Effector memory CD4-positive, alpha-beta T cell (primary cell): Measurements from ENCODE around the gene C6orf89.
A peak's percentile ranks its signal among the peaks of the same experiment; 100 is the strongest.

Source experiments
- DNase-seq, 3 donors: peaks; one replicate each; pipeline ENCODE4 v3.0.0-alpha.2; 2020
- H3K27ac ChIP-seq: 2 replicates; pipeline ENCODE4 v1.7.0; 2013; ENCODE audit warnings: mild to moderate bottlenecking, low read length, moderate library complexity; ENCODE audit not compliant: insufficient read depth, poor library complexity, severe bottlenecking
- H3K27me3 ChIP-seq: replicated peaks from 2 replicates; pipeline ENCODE4 v1.7.0; 2013; ENCODE audit warnings: mild to moderate bottlenecking, low read length; ENCODE audit not compliant: insufficient read depth, control insufficient read depth, poor library complexity, severe bottlenecking
- H3K36me3 ChIP-seq: 2 replicates; pipeline ENCODE4 v1.7.0; 2013; ENCODE audit warnings: mild to moderate bottlenecking, low read length, moderate library complexity; ENCODE audit not compliant: control insufficient read depth, insufficient read depth
- H3K4me1 ChIP-seq: 2 replicates; pipeline ENCODE4 v1.7.0; 2013; ENCODE audit warnings: low read length, mild to moderate bottlenecking; ENCODE audit not compliant: control insufficient read depth, insufficient read depth, poor library complexity, severe bottlenecking
- H3K4me3 ChIP-seq: 2 replicates; pipeline ENCODE4 v1.7.0; 2013; ENCODE audit warnings: low read length, low read depth, mild to moderate bottlenecking; ENCODE audit not compliant: insufficient read depth, poor library complexity, severe bottlenecking
- H3K9me3 ChIP-seq: 2 replicates; pipeline ENCODE4 v1.7.0; 2013; ENCODE audit warnings: mild to moderate bottlenecking, low read length, moderate library complexity; ENCODE audit not compliant: control insufficient read depth

Gene C6orf89

DNA sequence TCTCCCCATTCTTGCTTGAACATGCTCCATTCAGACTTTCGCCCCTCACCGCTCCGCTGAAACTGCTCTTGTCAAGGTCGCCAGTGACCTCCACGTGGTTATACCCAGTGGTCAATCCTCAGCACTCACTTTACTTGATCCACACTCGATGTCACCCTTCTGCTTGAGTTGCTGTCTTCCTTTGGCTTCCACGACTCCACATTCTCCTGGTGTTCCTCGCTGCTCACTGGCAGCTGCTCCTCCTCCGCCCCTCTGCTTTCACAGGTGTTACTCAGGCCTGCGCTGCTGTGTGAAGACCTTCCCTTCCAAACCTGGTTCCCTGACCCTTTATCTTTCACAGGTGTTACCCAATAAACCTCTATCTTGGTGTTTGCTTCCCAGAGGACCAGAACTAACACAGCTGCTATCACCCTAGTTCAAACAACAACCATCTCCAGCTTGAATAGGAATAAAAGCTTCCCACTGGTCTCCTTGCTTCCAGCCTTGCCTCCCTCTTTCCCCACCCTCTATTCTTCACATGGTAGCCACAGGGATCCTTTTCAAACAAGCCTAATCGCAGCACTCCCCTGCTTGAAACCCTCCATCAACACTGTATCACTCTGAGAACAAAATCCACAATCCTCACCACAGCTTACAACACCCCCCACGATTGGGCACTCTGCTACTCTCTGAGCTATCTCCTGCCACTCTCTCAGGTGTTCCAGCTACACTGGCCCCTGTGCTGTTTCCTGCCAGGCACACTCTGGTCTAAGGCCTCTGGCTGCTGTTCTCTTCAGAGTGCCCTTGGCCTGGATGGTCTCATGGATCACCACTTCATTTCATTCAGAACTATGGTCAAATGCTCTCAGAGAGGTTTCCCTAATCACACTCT lies 21.8 kb upstream of the C6orf89 start:
- Histone ChIP-seq H3K36me3 (no peaks in the 10 kb centered on the region), H3K27ac (no peak overlapping the region), H3K4me3 (no peak overlapping the region), H3K9me3 (no peaks in the 10 kb centered on the region), H3K27me3 (no peaks in the 10 kb centered on the region), H3K4me1 (no peaks in the 10 kb centered on the region)
- DNase-seq, result no peak

DNA sequence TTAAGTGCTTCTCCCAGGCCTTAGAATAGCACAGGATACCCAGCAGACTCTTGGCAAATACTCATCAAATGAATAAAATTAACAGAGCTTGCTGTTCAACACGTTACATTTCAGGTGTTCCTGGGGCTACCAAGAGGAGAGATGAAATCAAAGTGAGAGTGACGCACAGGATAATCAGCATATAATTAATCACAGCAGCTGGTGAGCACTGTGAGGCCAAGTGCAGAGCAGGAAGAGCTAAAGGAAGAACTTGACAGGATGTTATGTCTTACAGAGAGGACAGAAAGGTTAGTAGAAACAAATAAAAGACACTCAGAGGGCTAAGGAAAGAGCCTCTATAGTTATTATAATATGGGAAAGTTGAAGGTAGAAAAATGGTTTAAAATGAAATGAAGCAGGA lies 19.9 kb upstream of the C6orf89 start:
- peaks cover 1% of the 10 kb centered on the region for H3K36me3 ChIP-seq
- DNase-seq, result no peak

DNA sequence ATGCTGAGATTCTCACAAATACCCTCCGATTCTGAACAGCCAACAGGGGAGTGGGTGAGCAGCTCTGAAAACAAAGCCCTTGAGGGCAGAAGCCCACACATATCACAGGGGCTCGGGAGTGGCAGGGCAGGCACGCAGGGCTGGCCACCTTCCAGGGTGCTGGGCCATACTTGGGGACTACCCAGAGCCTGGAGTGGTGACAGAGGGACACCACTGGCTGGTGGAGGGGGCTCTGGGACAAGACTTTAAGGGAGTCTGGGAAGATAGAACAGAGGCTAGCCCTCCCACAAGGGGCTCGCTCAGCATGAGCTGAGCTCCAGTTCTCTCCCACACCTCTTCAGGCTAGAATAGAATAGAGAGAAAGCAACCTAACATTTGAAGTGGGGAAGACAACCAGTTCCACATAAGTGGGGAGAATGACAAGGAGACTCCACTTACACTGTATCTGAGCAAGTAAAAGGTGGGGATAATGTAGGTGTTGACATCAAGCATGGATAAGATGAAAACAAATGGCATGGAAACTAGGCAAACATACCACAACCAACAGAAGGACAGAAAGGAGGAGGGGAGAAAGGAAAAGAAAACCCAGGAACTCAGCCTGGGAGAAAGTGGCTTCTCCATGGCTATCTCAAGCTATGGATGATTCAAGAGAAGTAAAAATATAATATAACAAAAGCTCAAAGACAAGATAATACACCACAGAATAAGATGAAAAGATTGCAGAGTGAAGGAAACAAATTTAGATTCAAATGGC lies 18.1 kb upstream of the C6orf89 start:
- no peaks in the 10 kb centered on the region for H3K9me3 ChIP-seq
- H3K27me3 ChIP-seq, result no peaks in the 10 kb centered on the region
- no peaks in the 10 kb centered on the region for H3K4me1 ChIP-seq
- no peak overlapping the region for H3K4me3 ChIP-seq
- H3K27ac ChIP-seq, result no peak overlapping the region
- no peak for DNase-seq
- peaks cover 6% of the 10 kb centered on the region for H3K36me3 ChIP-seq

More for the DNA sequence above, 19.9 kb upstream of the C6orf89 start:
- Histone ChIP-seq H3K27ac (no peak overlapping the region), H3K4me1 (no peaks in the 10 kb centered on the region), H3K27me3 (no peaks in the 10 kb centered on the region), H3K4me3 (no peak overlapping the region), H3K9me3 (no peaks in the 10 kb centered on the region)

DNA sequence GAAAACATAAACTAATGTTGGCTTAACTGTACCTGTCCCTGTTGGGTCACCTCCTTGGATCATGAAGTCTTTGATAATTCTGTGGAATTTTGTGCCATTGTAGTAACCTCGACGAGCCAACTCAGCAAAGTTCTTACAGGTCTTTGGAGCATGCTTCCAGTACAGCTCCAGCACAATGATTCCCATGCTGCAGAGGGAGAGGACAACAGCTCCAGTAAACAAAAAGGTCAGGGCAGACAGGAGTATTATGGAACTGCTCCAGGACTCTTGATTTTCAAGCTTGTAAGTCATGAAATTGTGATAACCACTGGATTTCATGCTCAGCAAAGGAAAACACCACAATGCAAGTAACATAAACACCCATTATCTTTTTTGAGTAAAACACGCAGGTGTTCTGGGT lies 14.1 kb upstream of the C6orf89 start:
- Histone ChIP-seq H3K4me3 (no peak overlapping the region), H3K27ac (no peak overlapping the region), H3K4me1 (peaks cover 6% of the 10 kb centered on the region), H3K9me3 (no peaks in the 10 kb centered on the region), H3K36me3 (peaks cover 6% of the 10 kb centered on the region), H3K27me3 (no peaks in the 10 kb centered on the region)
- no peak for DNase-seq

DNA sequence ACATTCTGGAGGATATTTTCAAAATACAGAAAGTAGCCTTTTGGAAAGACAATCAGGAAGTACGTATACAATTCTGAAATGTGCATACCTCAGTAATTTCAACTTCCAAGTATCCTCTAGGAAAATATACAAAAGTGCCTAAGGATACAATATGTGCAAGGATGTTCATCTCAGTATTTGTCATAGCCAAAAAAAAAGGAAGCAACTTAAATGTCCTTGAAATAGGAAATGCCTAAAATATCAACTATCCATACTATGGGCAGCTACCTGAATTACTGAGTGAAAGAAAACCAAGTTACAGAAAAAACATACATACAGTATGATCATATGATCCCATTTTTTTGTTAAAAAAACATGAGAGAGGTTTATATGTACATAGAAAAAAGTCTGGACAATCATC lies 12.6 kb upstream of the C6orf89 start:
- Histone ChIP-seq H3K27ac (no peak overlapping the region), H3K4me1 (peaks cover 6% of the 10 kb centered on the region), H3K36me3 (peaks cover 6% of the 10 kb centered on the region), H3K9me3 (no peaks in the 10 kb centered on the region), H3K4me3 (no peak overlapping the region), H3K27me3 (no peaks in the 10 kb centered on the region)
- DNase-seq, result no peak

DNA sequence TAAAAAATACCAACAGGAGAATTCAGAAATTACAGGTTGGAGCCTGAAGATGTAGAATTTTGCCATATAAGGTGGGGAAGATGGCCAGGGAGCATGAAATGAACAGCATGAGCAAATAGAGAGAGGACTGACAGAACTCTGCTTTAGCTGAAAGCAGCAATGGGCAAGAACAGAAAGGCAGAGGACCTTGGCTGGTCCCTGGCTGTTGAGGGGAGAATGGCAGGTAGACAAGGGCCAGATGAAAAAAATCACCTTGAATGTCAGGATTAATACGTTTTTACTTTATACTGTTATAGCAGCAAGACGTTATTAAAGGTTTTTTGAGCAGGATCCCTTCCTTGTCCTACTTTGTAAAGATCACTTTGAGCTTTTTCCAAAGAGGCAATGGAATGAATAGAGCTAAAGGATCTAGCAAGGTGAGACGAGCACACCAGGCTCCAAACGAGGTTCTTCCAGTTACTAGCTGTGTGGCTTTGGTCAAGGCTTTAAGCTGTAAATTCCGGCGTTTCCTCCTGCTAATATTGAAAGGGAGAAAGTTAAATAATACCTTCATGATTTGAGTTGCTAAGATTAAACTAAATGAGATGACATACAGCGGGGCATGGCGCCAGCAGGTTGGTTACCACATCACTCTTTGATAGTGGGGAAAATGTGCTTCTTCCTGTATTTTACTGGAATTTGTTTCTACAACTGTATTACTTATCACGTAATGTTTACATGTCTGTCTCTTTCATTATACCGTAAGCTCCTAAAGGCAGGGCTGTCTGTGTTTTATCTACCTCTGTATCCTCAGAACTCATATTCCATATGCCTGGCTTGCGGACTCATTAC lies 11.9 kb upstream of the C6orf89 start:
- peaks cover 6% of the 10 kb centered on the region for H3K4me1 ChIP-seq
- H3K4me3 ChIP-seq, result peak overlapping the region; percentile 96
- no peaks in the 10 kb centered on the region for H3K9me3 ChIP-seq
- peak overlapping the region; percentile 94 for H3K27ac ChIP-seq
- peaks cover 6% of the 10 kb centered on the region for H3K36me3 ChIP-seq
- H3K27me3 ChIP-seq, result no peaks in the 10 kb centered on the region
- DNase-seq, result no peak

DNA sequence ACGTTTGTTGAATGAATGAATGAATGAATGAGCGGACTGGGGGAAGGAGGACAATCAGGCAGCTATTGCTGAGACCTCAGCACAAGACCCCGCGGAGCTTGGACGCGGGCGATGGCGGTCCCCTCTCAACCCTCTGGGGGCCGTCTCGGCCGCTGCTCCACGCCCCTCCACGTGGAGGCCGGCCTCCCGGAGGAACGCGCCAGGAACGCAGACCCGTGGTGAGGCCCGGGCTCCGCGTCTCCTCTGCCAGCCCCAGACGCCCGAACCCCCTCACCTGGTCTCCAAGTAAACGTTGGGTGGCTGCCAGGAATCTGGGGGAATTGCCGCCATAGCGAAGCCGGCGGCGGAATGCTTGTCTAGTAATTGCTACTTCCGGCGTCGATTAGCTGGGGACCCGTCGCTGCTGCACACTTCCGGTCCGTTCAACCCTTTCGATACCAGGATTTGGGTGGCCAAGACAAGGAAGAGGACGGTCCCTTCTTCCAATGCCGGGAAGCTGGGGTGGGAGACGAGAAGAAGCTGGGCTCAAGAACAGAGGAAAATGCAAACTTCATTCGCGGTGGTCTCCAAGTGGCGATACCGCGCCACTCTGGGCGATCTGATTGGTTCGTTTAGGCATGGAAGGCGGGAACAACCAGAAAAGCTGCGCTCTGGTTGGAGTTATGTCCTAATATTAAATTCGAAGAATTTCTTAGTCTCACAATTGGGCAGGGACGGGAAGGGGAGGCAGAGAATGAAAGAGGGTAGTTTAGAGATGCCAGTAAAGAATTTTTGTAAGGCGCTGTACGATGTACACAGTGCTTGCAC lies 11.1 kb upstream of the C6orf89 start, which contains the start of gene PPIL1:
Gene PPIL1 (minus strand): TSS at position 361 of the 807 bp plus-strand sequence. CDS start 31 bp downstream, at position 330.
- Histone ChIP-seq H3K36me3 (peaks cover 6% of the 10 kb centered on the region), H3K4me3 (peak within 1 kb of the TSS; percentile 96), H3K27ac (peak within 1 kb of the TSS; percentile 94), H3K9me3 (no peaks in the 10 kb centered on the region), H3K27me3 (no peaks in the 10 kb centered on the region), H3K4me1 (peaks cover 6% of the 10 kb centered on the region)
- DNase-seq, result peak; percentile 74 to 84 (median 81)

DNA sequence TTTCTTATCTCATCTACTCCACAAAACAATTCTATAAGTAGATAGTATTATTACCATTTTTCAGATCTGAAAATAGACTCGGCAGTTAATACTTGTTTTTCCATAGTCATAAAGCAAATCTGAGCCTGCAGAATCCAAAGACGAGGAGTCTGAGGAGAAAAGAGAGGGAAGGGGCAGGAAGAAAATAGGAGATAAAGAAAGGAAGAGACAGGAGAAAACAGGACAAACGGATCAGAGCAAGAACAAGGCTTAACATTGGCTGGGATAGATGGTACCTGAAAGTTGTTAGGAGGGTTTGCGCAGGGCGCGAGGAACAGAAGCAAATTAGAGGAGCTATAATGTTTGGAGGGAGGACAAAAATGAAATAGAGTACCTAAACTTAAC lies 10.5 kb upstream of the C6orf89 start:
- Histone ChIP-seq H3K9me3 (no peaks in the 10 kb centered on the region), H3K4me3 (peak overlapping the region; percentile 96), H3K36me3 (peaks cover 6% of the 10 kb centered on the region), H3K27ac (peak overlapping the region; percentile 94), H3K4me1 (peaks cover 6% of the 10 kb centered on the region), H3K27me3 (no peaks in the 10 kb centered on the region)
- no peak for DNase-seq

DNA sequence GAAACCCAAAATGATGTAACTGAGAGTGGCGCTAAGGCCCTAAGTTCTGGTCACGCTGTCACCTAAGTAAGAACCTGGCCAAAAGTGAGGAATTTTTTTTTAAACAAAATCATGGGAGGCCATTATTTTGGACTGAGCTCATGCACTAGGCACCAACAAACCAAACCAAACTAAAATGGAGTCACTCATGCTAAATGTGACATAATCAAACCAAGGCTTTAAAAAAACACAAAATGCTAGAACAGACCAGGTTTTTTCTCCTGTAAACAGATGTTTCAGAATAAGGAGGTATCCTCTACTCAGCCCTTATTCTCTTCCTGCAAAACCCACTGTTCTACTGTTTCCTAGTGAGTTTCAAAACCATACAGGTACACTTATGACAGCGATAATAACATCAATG lies 1.1 kb upstream of the C6orf89 start:
- H3K27me3 ChIP-seq, result no peaks in the 10 kb centered on the region
- DNase-seq, result no peak
- H3K4me1 ChIP-seq, result peaks cover 9% of the 10 kb centered on the region
- H3K27ac ChIP-seq, result no peak overlapping the region
- H3K36me3 ChIP-seq, result no peaks in the 10 kb centered on the region
- no peaks in the 10 kb centered on the region for H3K9me3 ChIP-seq
- no peak overlapping the region for H3K4me3 ChIP-seq
